Transverse colon (tissue), 4 donors: ENCODE measurements around the gene FAM219A.

Experiments
- POLR2A ChIP-seq: fragments of 450-650 bp; IDR thresholded peaks from one replicate; pipeline ENCODE4 v1.6.1; 2016; ENCODE audit warnings: antibody characterized with exemption, mild to moderate bottlenecking, moderate library complexity
- POLR2AphosphoS5 ChIP-seq, 3 donors: sonication (generic); formaldehyde crosslinking; IDR thresholded peaks; one replicate each; pipeline ENCODE4 v1.6.1; 2016; ENCODE audit warnings: antibody characterized with exemption in 3 of 3
- TF ChIP-seq, protein P1 (sequence below), 5 experiments: fragments of 200-600 bp in 3 of 5; fragments of 450-650 bp in 2 of 5; sonication (generic) in 3 of 5; IDR thresholded peaks; 1 replicate in 2 of 5; 2 replicates in 3 of 5; pipeline ENCODE4 v1.5.1; 2016 to 2017; ENCODE audit warnings: antibody characterized with exemption in 5 of 5, inconsistent platforms in 3 of 5, mild to moderate bottlenecking in 2 of 5, moderate library complexity in 1 of 5

GRCh38 chr9:34379334-34380033 lies 78.9 kb downstream of the FAM219A start:
- TF ChIP-seq, protein P1, sequence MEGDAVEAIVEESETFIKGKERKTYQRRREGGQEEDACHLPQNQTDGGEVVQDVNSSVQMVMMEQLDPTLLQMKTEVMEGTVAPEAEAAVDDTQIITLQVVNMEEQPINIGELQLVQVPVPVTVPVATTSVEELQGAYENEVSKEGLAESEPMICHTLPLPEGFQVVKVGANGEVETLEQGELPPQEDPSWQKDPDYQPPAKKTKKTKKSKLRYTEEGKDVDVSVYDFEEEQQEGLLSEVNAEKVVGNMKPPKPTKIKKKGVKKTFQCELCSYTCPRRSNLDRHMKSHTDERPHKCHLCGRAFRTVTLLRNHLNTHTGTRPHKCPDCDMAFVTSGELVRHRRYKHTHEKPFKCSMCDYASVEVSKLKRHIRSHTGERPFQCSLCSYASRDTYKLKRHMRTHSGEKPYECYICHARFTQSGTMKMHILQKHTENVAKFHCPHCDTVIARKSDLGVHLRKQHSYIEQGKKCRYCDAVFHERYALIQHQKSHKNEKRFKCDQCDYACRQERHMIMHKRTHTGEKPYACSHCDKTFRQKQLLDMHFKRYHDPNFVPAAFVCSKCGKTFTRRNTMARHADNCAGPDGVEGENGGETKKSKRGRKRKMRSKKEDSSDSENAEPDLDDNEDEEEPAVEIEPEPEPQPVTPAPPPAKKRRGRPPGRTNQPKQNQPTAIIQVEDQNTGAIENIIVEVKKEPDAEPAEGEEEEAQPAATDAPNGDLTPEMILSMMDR (IDR thresholded peaks at IDR 0.05): peak; percentile 96 to 99 (median 98)
- TF ChIP-seq POLR2AphosphoS5 (IDR thresholded peaks at IDR 0.05) (peak in 2 of 3 donors; percentile 28 to 47), POLR2A (peak; percentile 41)
